Measurements from ENCODE around the gene SSU72. TPM values are rescaled to one million over a fixed set of nuclear protein-coding genes. Genes with fewer than 3 reads are reported as not detected.

Gene SSU72
- total RNA-seq, 1 donor from 2014 or later = 118 TPM

- ChIA-PET POLR2A (interaction anchor here (0.6 kb wide), 1 partner anchor 58 kb away, joined by 4 read pairs; no protein-coding TSS in a partner anchor), CTCF (no interaction called here)
- H3K4me1 Mint-ChIP-seq = peaks cover 4% of the 10 kb centered on the region
- H3K4me3 Mint-ChIP-seq = peak overlapping the region; percentile 72
- peaks cover 2% of the 10 kb centered on the region for H3K27me3 Mint-ChIP-seq
- intact Hi-C loops (cut with micrococcal nuclease) = no loop called here
- no peak for ATAC-seq (ENCODE audit: low read depth)
- H3K27ac Mint-ChIP-seq = no peak overlapping the region
- DNase-seq = no peak
- no peaks in the 10 kb centered on the region for H3K9me3 Mint-ChIP-seq
- H3K36me3 Mint-ChIP-seq (ENCODE audit: low read depth) = peaks cover 15% of the 10 kb centered on the region
- no peak for TF ChIP-seq CTCF (IDR thresholded peaks at IDR 0.05)
Measured at GRCh38 chr1:1538989-1539309, 35.7 kb downstream of the SSU72 start.

GRCh38 chr1:1538334-1538733 is 36.3 kb downstream of the SSU72 start:
- DNase-seq (no peak), ATAC-seq (ENCODE audit: low read depth) (no peak)
- CTCF ChIA-PET = no interaction called here
- intact Hi-C loops (cut with micrococcal nuclease) = no loop called here
- Mint-ChIP-seq H3K4me1 (peaks cover 4% of the 10 kb centered on the region), H3K9me3 (no peaks in the 10 kb centered on the region), H3K4me3 (no peak overlapping the region), H3K36me3 (ENCODE audit: low read depth) (peaks cover 13% of the 10 kb centered on the region), H3K27ac (no peak overlapping the region), H3K27me3 (peaks cover 2% of the 10 kb centered on the region)
- no peak for TF ChIP-seq CTCF (IDR thresholded peaks at IDR 0.05)
- POLR2A ChIA-PET = no interaction called here

- CTCF ChIA-PET = no interaction called here
- DNase-seq (no peak), ATAC-seq (ENCODE audit: low read depth) (no peak)
- intact Hi-C loops (cut with micrococcal nuclease) = no loop called here
- no peak for TF ChIP-seq CTCF (IDR thresholded peaks at IDR 0.05)
- Mint-ChIP-seq H3K9me3 (no peaks in the 10 kb centered on the region), H3K27me3 (peaks cover 2% of the 10 kb centered on the region), H3K4me1 (peaks cover 4% of the 10 kb centered on the region), H3K36me3 (ENCODE audit: low read depth) (peaks cover 10% of the 10 kb centered on the region), H3K4me3 (no peak overlapping the region), H3K27ac (no peak overlapping the region)
- POLR2A ChIA-PET = no interaction called here
Measured at GRCh38 chr1:1537626-1538250, 36.9 kb downstream of the SSU72 start.

GRCh38 chr1:1536938-1537546 is 37.6 kb downstream of the SSU72 start:
- POLR2A ChIA-PET = no interaction called here
- H3K27me3 Mint-ChIP-seq = peaks cover 2% of the 10 kb centered on the region
- ATAC-seq (ENCODE audit: low read depth) = no peak
- CTCF ChIA-PET = no interaction called here
- no peak for TF ChIP-seq CTCF (IDR thresholded peaks at IDR 0.05)
- peaks cover 4% of the 10 kb centered on the region for H3K4me1 Mint-ChIP-seq
- intact Hi-C loops (cut with micrococcal nuclease) = no loop called here
- peaks cover 10% of the 10 kb centered on the region for H3K36me3 Mint-ChIP-seq (ENCODE audit: low read depth)
- DNase-seq = no peak
- peaks cover 2% of the 10 kb centered on the region for H3K9me3 Mint-ChIP-seq
- H3K4me3 Mint-ChIP-seq = no peak overlapping the region
- no peak overlapping the region for H3K27ac Mint-ChIP-seq

GRCh38 chr1:1536019-1536937 is 38.4 kb downstream of the SSU72 start:
- no peak overlapping the region for H3K4me3 Mint-ChIP-seq
- H3K9me3 Mint-ChIP-seq = peaks cover 4% of the 10 kb centered on the region
- CTCF ChIA-PET = no interaction called here
- peaks cover 7% of the 10 kb centered on the region for H3K36me3 Mint-ChIP-seq (ENCODE audit: low read depth)
- intact Hi-C loops (cut with micrococcal nuclease) = no loop called here
- POLR2A ChIA-PET = no interaction called here
- ATAC-seq (ENCODE audit: low read depth) (no peak), DNase-seq (no peak)
- peaks cover 2% of the 10 kb centered on the region for H3K27me3 Mint-ChIP-seq
- no peak for TF ChIP-seq CTCF (IDR thresholded peaks at IDR 0.05)
- H3K4me1 Mint-ChIP-seq = no peaks in the 10 kb centered on the region
- no peak overlapping the region for H3K27ac Mint-ChIP-seq
